H9 (cell line): ENCODE measurements around the gene ANKRD2. TPM values are rescaled to one million over a fixed set of nuclear protein-coding genes. Genes with fewer than 3 reads are reported as not detected.

Experiments used
- DNase-seq: peaks from one replicate; pipeline ENCODE4 v3.0.0-alpha.2; 2017
- H2AFZ ChIP-seq: one replicate; pipeline ENCODE4 v1.6.1; 2013; ENCODE audit warnings: mild to moderate bottlenecking, low read length, control low read depth, moderate library complexity
- H2AK5ac ChIP-seq: 2 replicates; pipeline ENCODE4 v1.6.1; 2013; ENCODE audit warnings: low read length, control low read depth, mixed read lengths; ENCODE audit not compliant: insufficient read length
- H2BK120ac ChIP-seq: one replicate; pipeline ENCODE4 v1.6.1; 2013; ENCODE audit warnings: low read depth, mild to moderate bottlenecking, low read length, control low read depth, inconsistent platforms; ENCODE audit not compliant: poor library complexity, severe bottlenecking
- H2BK12ac ChIP-seq: 2 replicates; pipeline ENCODE4 v1.6.1; 2013; ENCODE audit warnings: low read length, control low read depth, mixed read lengths, low read depth; ENCODE audit not compliant: insufficient read length
- H2BK15ac ChIP-seq: 2 replicates; pipeline ENCODE4 v1.6.1; 2013; ENCODE audit warnings: low read depth, low read length, control low read depth
- H2BK20ac ChIP-seq: one replicate; pipeline ENCODE4 v1.6.1; 2013; ENCODE audit warnings: low read depth, mild to moderate bottlenecking, low read length, control low read depth, inconsistent platforms; ENCODE audit not compliant: poor library complexity, severe bottlenecking
- H2BK5ac ChIP-seq: 2 replicates; pipeline ENCODE4 v1.6.1; 2013; ENCODE audit warnings: low read length, control low read depth, mixed read lengths; ENCODE audit not compliant: insufficient read length
- H3K14ac ChIP-seq: 2 replicates; pipeline ENCODE4 v1.6.1; 2013; ENCODE audit warnings: low read length, control low read depth; ENCODE audit not compliant: insufficient read depth
- H3K18ac ChIP-seq: 2 replicates; pipeline ENCODE4 v1.6.1; 2013; ENCODE audit warnings: low read depth, mild to moderate bottlenecking, mixed read lengths, low read length, control low read depth; ENCODE audit not compliant: insufficient read length
- H3K23ac ChIP-seq: 2 replicates; pipeline ENCODE4 v1.6.1; 2013; ENCODE audit warnings: low read length, control low read depth, mixed read lengths, low read depth; ENCODE audit not compliant: insufficient read length
- H3K23me2 ChIP-seq: 2 replicates; pipeline ENCODE4 v1.6.1; 2013; ENCODE audit warnings: low read depth, mild to moderate bottlenecking, mixed read lengths, low read length, control low read depth; ENCODE audit not compliant: insufficient read length, poor library complexity, severe bottlenecking
- H3K27ac ChIP-seq: 2 replicates; pipeline ENCODE4 v1.5.1; 2013; ENCODE audit warnings: low read length, control low read depth, mixed read lengths, low read depth; ENCODE audit not compliant: insufficient read length
- H3K27me3 ChIP-seq: 2 replicates; pipeline ENCODE4 v1.6.1; 2013; ENCODE audit warnings: low read length, control low read depth, inconsistent platforms; ENCODE audit not compliant: insufficient read depth
- H3K4ac ChIP-seq: 2 replicates; pipeline ENCODE4 v1.6.1; 2013; ENCODE audit warnings: low read depth, mild to moderate bottlenecking, control low read depth, inconsistent platforms, low read length, moderate library complexity
- H3K4me1 ChIP-seq: 2 replicates; pipeline ENCODE4 v1.6.1; 2013; ENCODE audit warnings: low read length, control low read depth, inconsistent platforms; ENCODE audit not compliant: insufficient read depth
- H3K4me2 ChIP-seq: 2 replicates; pipeline ENCODE4 v1.6.1; 2013; ENCODE audit warnings: low read length, control low read depth, mixed read lengths; ENCODE audit not compliant: insufficient read length, insufficient read depth
- H3K56ac ChIP-seq: 2 replicates; pipeline ENCODE4 v1.6.1; 2013; ENCODE audit warnings: low read depth, mild to moderate bottlenecking, mixed read lengths, low read length, control low read depth; ENCODE audit not compliant: insufficient read length
- H3K79me1 ChIP-seq: 2 replicates; pipeline ENCODE4 v1.6.1; 2013; ENCODE audit warnings: low read depth, mild to moderate bottlenecking, moderate library complexity, low read length, control low read depth, inconsistent platforms; ENCODE audit not compliant: insufficient read depth, poor library complexity, severe bottlenecking
- H3K79me2 ChIP-seq: 2 replicates; pipeline ENCODE4 v1.6.1; 2013; ENCODE audit warnings: low read length, control low read depth, inconsistent platforms; ENCODE audit not compliant: insufficient read depth
- H3K9ac ChIP-seq: 2 replicates; pipeline ENCODE4 v1.6.1; 2013; ENCODE audit warnings: low read length, control low read depth, mixed read lengths; ENCODE audit not compliant: insufficient read length; ENCODE audit errors: extremely low read depth
- H3K9me3 ChIP-seq: one replicate; pipeline ENCODE4 v1.6.1; 2013; ENCODE audit warnings: low read depth, low read length, inconsistent platforms; ENCODE audit not compliant: control insufficient read depth
- H3T11ph ChIP-seq: one replicate; pipeline ENCODE4 v1.6.1; 2013; ENCODE audit warnings: mild to moderate bottlenecking, low read length, control low read depth, inconsistent platforms
- H4K20me1 ChIP-seq: one replicate; pipeline ENCODE4 v1.6.1; 2013; ENCODE audit not compliant: control insufficient read depth, insufficient read length, insufficient read depth
- H4K5ac ChIP-seq: 2 replicates; pipeline ENCODE4 v1.6.1; 2013; ENCODE audit warnings: low read depth, mild to moderate bottlenecking, mixed read lengths, low read length, control low read depth; ENCODE audit not compliant: insufficient read length
- H4K8ac ChIP-seq: replicated peaks from 2 replicates; pipeline ENCODE4 v1.6.1; 2013; ENCODE audit warnings: low read length, control low read depth, mixed read lengths, low read depth; ENCODE audit not compliant: insufficient read length
- H4K91ac ChIP-seq: 2 replicates; pipeline ENCODE4 v1.6.1; 2013; ENCODE audit warnings: low read depth, mild to moderate bottlenecking, moderate library complexity, mixed read lengths, low read length, control low read depth; ENCODE audit not compliant: insufficient read length
- H3K27ac Mint-ChIP-seq, 3 experiments: 2 replicates in 2 of 3; 3 replicates in 1 of 3; pipeline ENCODE4 v1.8.0; 2020 to 2021; ENCODE audit warnings: mixed read lengths in 3 of 3, mild to moderate bottlenecking in 1 of 3, moderate library complexity in 1 of 3
- H3K27me3 Mint-ChIP-seq: 2 replicates; pipeline ENCODE4 v1.8.0; 2021; ENCODE audit warnings: low read depth, mild to moderate bottlenecking, moderate library complexity, mixed read lengths
- H3K36me3 Mint-ChIP-seq, 3 experiments: 2 replicates in 2 of 3; 3 replicates in 1 of 3; pipeline ENCODE4 v1.8.0; 2020 to 2021; ENCODE audit warnings: low read depth in 3 of 3, mixed read lengths in 3 of 3; ENCODE audit not compliant: insufficient read depth in 1 of 3
- H3K4me1 Mint-ChIP-seq, 2 experiments: 2 replicates each; pipeline ENCODE4 v1.8.0; 2020; ENCODE audit warnings: mixed read lengths in 2 of 2
- H3K4me3 Mint-ChIP-seq, 2 experiments: 2 replicates in 1 of 2; 3 replicates in 1 of 2; pipeline ENCODE4 v1.8.0; 2020 to 2021; ENCODE audit warnings: mild to moderate bottlenecking in 2 of 2, mixed read lengths in 2 of 2, moderate library complexity in 1 of 2
- H3K9me3 Mint-ChIP-seq, 2 experiments: 2 replicates in 1 of 2; 3 replicates in 1 of 2; pipeline ENCODE4 v1.8.0; 2020; ENCODE audit warnings: mild to moderate bottlenecking in 2 of 2, mixed read lengths in 2 of 2, moderate library complexity in 1 of 2
- WGBS: extraction: QIAGEN DNeasy Blood & Tissue Kit; methylation state at CpG from one replicate; pipeline ENCODE4 v1.1.7; 2013; ENCODE audit warnings: missing lambda C conversion rate, low lambda C conversion rate, mixed read lengths; ENCODE audit not compliant: insufficient read length; ENCODE audit errors: extremely low coverage; 5-methylcytosine and 5-hydroxymethylcytosine counted together
- total RNA-seq: library from RNA; stranded (reverse); gene quantifications from 2 replicates; pipeline ENCODE4 v1.2.1, GENCODE V29; 2021
- TF ChIP-seq, protein P1 (sequence below): fragments of 200-600 bp; sonication (generic); conservative IDR thresholded peaks from 3 replicates; pipeline ENCODE4 v1.8.0; 2021; ENCODE audit warnings: antibody characterized with exemption, mild to moderate bottlenecking

The ANKRD2 gene
- total RNA-seq, 1 experiment from 2014 or later: not detected

DNA sequence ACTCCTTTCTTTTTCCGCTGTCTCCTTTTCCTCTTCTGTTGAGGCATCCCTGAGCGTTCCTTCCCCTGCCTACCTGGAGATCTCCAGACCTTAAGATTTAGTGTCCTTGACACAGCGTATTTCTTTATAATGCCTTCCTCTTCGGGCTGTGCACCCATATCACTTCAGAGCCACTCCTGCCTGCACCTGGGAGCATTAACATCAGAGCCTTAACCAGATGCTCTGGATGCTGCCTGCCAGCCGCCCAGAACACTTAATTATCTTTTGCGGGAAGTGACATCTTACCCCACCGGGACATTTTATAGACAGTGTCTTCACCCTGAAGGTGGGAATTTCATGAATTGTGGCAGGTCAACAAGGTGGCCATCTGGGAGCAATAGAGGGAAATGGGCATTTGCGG is 49.6 kb upstream of the ANKRD2 start:
- Histone ChIP-seq H3K18ac (no peak overlapping the region), H3K4me1 (peaks cover 6% of the 10 kb centered on the region; the same call in 1 of the 2 replicates), H3K14ac (no peak overlapping the region), H2BK20ac (no peak overlapping the region), H3K79me2 (no peaks in the 10 kb centered on the region), H2BK120ac (no peak overlapping the region), H2BK5ac (no peak overlapping the region), H2AFZ (no peak overlapping the region), H3T11ph (no peak overlapping the region), H3K4ac (no peak overlapping the region), H3K79me1 (no peaks in the 10 kb centered on the region), H2AK5ac (no peak overlapping the region), H3K23ac (no peak overlapping the region), H4K5ac (no peak overlapping the region), H3K9me3 (no peaks in the 10 kb centered on the region), H3K56ac (no peak overlapping the region), H3K9ac (no peak overlapping the region), H4K8ac (no peak overlapping the region), H2BK12ac (no peak overlapping the region), H4K91ac (no peak overlapping the region), H3K4me2 (no peak overlapping the region), H2BK15ac (no peak overlapping the region), H3K27me3 (no peaks in the 10 kb centered on the region), H3K23me2 (no peaks in the 10 kb centered on the region), H4K20me1 (no peaks in the 10 kb centered on the region), H3K27ac (no peak overlapping the region)
- no peak for DNase-seq
- Mint-ChIP-seq H3K27me3 (no peaks in the 10 kb centered on the region), H3K27ac (peak overlapping the region in 1 of 3 experiments; percentile 16; a peak in 1 of 7 replicates), H3K4me3 (no peak overlapping the region), H3K36me3 (peaks cover 0 to 2% (median 0%) of the 10 kb centered on the region in 3 experiments; a peak in 4 of 7 replicates), H3K4me1 (peaks cover 31 to 34% of the 10 kb centered on the region in 2 experiments), H3K9me3 (peaks cover 6 to 8% of the 10 kb centered on the region in 2 experiments; a peak in 4 of 5 replicates)
- WGBS: no CpG with 5 or more reads among the region's 8 CpGs
- TF ChIP-seq, protein P1, sequence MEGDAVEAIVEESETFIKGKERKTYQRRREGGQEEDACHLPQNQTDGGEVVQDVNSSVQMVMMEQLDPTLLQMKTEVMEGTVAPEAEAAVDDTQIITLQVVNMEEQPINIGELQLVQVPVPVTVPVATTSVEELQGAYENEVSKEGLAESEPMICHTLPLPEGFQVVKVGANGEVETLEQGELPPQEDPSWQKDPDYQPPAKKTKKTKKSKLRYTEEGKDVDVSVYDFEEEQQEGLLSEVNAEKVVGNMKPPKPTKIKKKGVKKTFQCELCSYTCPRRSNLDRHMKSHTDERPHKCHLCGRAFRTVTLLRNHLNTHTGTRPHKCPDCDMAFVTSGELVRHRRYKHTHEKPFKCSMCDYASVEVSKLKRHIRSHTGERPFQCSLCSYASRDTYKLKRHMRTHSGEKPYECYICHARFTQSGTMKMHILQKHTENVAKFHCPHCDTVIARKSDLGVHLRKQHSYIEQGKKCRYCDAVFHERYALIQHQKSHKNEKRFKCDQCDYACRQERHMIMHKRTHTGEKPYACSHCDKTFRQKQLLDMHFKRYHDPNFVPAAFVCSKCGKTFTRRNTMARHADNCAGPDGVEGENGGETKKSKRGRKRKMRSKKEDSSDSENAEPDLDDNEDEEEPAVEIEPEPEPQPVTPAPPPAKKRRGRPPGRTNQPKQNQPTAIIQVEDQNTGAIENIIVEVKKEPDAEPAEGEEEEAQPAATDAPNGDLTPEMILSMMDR: no peak
